Right hindlimb (tissue), 1 donor: ENCODE data around the gene CCL21.

Experiments used
- DNase-seq: peaks from one replicate; pipeline ENCODE4 v3.0.0-alpha.2; 2018

Gene CCL21

GRCh38 chr9:34669809-34670562, 40.0 kb downstream of the CCL21 start:
- no peak for DNase-seq

DNA sequence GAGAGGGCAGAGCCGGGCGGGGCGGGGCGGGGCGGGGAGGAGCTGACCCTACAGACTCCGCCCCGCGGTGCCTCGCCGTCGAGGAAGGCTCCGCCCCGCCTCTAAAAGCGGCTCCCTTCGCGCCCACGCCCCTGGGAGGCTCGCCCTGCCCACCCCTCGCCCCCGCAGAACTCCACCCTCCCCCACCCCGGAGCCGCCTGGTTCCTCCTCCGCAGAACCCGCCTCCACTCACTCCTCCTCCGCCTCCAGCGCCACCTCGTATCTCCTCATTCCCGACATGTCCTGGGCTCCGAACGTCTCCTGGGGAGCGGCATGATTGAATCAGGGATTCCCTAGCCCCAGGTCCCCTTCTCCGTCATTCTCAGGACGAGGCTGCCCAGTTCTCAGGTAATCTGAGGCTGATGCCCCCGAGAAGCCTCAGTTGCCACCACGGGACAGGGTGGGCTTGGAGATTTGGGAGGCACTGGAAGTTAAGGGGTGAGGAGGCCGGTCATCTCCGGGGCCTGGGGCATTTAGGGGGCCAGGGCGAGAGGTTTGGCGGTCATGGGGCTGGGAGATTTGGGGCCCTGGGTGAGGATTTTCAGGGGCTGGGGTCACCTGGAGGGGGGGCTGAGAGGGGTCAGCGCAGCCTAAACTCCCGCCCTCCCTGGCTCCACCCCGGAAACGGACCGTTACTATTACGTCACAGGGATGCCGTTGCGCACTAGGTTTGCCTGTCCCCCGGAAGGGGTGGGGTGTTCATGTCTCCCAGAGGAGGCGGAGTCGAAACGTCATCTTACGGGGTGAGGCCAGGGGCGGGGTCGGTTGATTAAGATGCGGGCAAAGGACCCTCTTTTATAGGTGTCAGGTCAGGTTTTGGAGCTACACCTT, 44.3 kb downstream of the CCL21 start:
- DNase-seq = peak; percentile 96

DNA sequence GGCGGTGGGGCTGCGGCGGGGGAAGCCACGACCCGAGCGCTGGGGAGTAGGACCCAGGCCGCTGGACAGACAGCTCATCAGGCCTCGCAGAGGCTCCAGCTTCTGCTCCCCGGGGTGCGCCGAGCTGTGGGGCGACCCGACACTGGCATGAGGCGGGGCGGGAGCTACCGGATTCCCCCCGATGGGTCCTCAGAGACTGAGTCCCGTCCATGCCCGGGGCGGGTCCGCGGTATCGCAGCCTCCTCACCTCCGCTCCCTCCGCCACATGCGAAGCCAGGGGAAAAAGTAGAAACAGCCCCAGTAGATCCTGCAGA, 44.9 kb downstream of the CCL21 start:
- no peak for DNase-seq

- peak; percentile 71 for DNase-seq
Observed at GRCh38 chr9:34664281-34665066, 45.5 kb downstream of the CCL21 start.

GRCh38 chr9:34663303-34663605, 46.7 kb downstream of the CCL21 start:
- no peak for DNase-seq

DNA sequence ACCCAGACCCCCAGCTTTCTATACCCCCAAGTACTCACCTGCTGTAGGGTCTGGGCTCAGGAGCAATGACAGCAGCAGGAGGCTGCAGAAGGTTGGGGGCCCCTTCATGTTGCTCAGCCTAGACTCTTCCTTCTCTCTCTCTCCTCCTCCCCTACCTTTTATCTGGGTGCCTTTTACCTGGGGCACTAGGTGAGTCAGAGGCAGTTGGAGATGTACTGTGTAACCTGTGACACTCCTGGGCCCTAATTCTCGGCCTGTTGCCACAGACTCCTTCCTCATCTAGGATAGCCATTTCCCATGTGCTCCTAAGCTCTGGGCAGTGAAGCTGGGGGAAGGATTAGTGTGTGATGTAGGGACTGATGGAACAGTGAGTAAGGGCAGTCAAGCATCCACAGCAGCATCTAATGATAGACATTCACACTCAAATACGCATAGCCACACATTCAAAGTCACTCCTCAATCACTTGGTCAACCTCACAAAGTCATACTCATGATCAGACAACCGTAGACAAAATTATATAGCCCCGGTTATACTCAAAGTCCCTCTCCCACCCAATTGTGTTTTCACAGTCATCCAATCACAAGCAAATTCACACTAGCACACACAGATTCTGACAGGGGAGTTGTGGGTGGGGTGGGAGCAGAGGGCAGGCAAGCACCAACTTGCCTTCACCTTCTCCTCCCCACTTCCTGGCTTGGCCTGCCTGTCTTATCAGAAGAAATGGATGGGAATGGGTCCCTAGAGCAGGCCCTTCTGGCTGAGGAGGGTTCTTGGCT, 47.2 kb downstream of the CCL21 start, which contains the start of gene CCL27:
Gene CCL27, minus strand, starts transcription at position 132 of the 777 bp plus-strand sequence. Its CDS starts 24 bp downstream, at position 108.
- DNase-seq = no peak

GRCh38 chr9:34659592-34660253, 50.2 kb downstream of the CCL21 start:
- DNase-seq = no peak
